GM23338 (cell line): Measurements from ENCODE around the gene SSBP2. TPM values are rescaled to one million over a fixed set of nuclear protein-coding genes. Genes with fewer than 3 reads are reported as not detected.

ENCODE experiments used
- ATAC-seq: fragments of 200-7000 bp; cut with Tn5 transposase; 3 replicates; pipeline ENCODE4 v1.9.1; 2020
- DNase-seq: peaks from one replicate; pipeline ENCODE4 v3.0.0-alpha.2; 2015; ENCODE audit warnings: low spot score
- H2AFZ ChIP-seq: fragments of 200-600 bp; sonication (generic); 2 replicates; pipeline ENCODE4 v1.8.0; 2016; ENCODE audit warnings: antibody characterized with exemption, mild to moderate bottlenecking, moderate library complexity
- H3F3A ChIP-seq: fragments of 200-600 bp; sonication (generic); replicated peaks from 2 replicates; pipeline ENCODE4 v1.8.0; 2017; ENCODE audit warnings: antibody characterized with exemption, mixed run types, low read depth
- H3K27ac ChIP-seq: fragments of 200-600 bp; sonication (generic); 2 replicates; pipeline ENCODE4 v1.6.1; 2016; ENCODE audit warnings: low read depth
- H3K27me3 ChIP-seq: fragments of 200-600 bp; sonication (generic); 2 replicates; pipeline ENCODE4 v1.8.0; 2016; ENCODE audit warnings: mild to moderate bottlenecking, mixed run types, moderate library complexity; ENCODE audit not compliant: insufficient read depth
- H3K36me3 ChIP-seq: fragments of 200-600 bp; sonication (generic); 2 replicates; pipeline ENCODE4 v1.8.0; 2016; ENCODE audit warnings: mild to moderate bottlenecking; ENCODE audit not compliant: insufficient read depth
- H3K4me1 ChIP-seq: fragments of 200-600 bp; sonication (generic); 2 replicates; pipeline ENCODE4 v1.8.0; 2016; ENCODE audit warnings: mild to moderate bottlenecking, moderate library complexity; ENCODE audit not compliant: insufficient read depth
- H3K4me2 ChIP-seq: fragments of 200-600 bp; sonication (generic); 2 replicates; pipeline ENCODE4 v1.7.1; 2017; ENCODE audit warnings: mixed run types
- H3K4me3 ChIP-seq: fragments of 200-600 bp; sonication (generic); 2 replicates; pipeline ENCODE4 v1.6.1; 2016; ENCODE audit warnings: mixed run types
- H3K79me2 ChIP-seq: fragments of 200-600 bp; sonication (generic); replicated peaks from 2 replicates; pipeline ENCODE4 v1.8.0; 2017; ENCODE audit warnings: mild to moderate bottlenecking; ENCODE audit not compliant: insufficient read depth
- H3K9me2 ChIP-seq: fragments of 200-600 bp; sonication (generic); 2 replicates; pipeline ENCODE4 v1.8.0; 2017; ENCODE audit not compliant: insufficient read depth
- H4K20me1 ChIP-seq: fragments of 200-600 bp; sonication (generic); replicated peaks from 2 replicates; pipeline ENCODE4 v1.8.0; 2017; ENCODE audit warnings: mild to moderate bottlenecking; ENCODE audit not compliant: insufficient read depth
- H3K27ac Mint-ChIP-seq: 2 replicates; pipeline ENCODE4 v1.8.0; 2020; ENCODE audit warnings: inconsistent platforms, mild to moderate bottlenecking, moderate library complexity, mixed read lengths
- H3K27me3 Mint-ChIP-seq: 3 replicates; pipeline ENCODE4 v1.8.0; 2022; ENCODE audit warnings: low read depth, mild to moderate bottlenecking, moderate library complexity, mixed read lengths, inconsistent platforms; ENCODE audit not compliant: insufficient read depth, poor library complexity
- H3K36me3 Mint-ChIP-seq: 3 replicates; pipeline ENCODE4 v1.8.0; 2021; ENCODE audit warnings: low read depth, mild to moderate bottlenecking, inconsistent platforms, moderate library complexity, mixed read lengths
- H3K4me1 Mint-ChIP-seq: 3 replicates; pipeline ENCODE4 v1.8.0; 2020; ENCODE audit warnings: mild to moderate bottlenecking, inconsistent platforms, mixed read lengths
- H3K4me3 Mint-ChIP-seq: 3 replicates; pipeline ENCODE4 v1.8.0; 2021; ENCODE audit warnings: moderate library complexity, mild to moderate bottlenecking, inconsistent platforms, mixed read lengths
- H3K9me3 Mint-ChIP-seq: 3 replicates; pipeline ENCODE4 v1.8.0; 2020; ENCODE audit warnings: moderate library complexity, mild to moderate bottlenecking, inconsistent platforms, mixed read lengths
- ETS1 ChIP-seq: IDR thresholded peaks from 2 replicates; pipeline ENCODE4 v1.6.1; 2016; ENCODE audit warnings: antibody characterized with exemption
- REST ChIP-seq: IDR thresholded peaks from one replicate; pipeline ENCODE4 v1.6.1; 2018; ENCODE audit warnings: antibody characterized with exemption; ENCODE audit not compliant: unreplicated experiment
- STAT1 ChIP-seq: IDR thresholded peaks from one replicate; pipeline ENCODE4 v1.6.1; 2016; ENCODE audit warnings: antibody characterized with exemption; ENCODE audit not compliant: unreplicated experiment
- ZNF114 ChIP-seq: fragments of 250-450 bp; sonication (Bioruptor Pico); IDR thresholded peaks from 2 replicates; pipeline ENCODE4 v1.5.0; 2020; ENCODE audit warnings: mild to moderate bottlenecking, moderate library complexity
- ZNF462 ChIP-seq: fragments of 250-450 bp; sonication (Bioruptor Pico); IDR thresholded peaks from 2 replicates; pipeline ENCODE4 v1.5.0; 2020; ENCODE audit warnings: mild to moderate bottlenecking, moderate library complexity
- polyA plus RNA-seq: library from polyadenylated mRNA; unstranded; fragments of >200 nt; fragmentation: Nextera tagmentation; extraction: Ambion mirVana; gene quantifications from 2 replicates; pipeline ENCODE4 v1.2.1, GENCODE V29; 2016
- total RNA-seq: library from RNA; depleted of rRNA; stranded (reverse); fragments of >200 nt; shearing (Covaris generic); gene quantifications from 2 replicates; pipeline ENCODE4 v1.2.3, GENCODE V29; 2014

SSBP2 gene
- total and polyA plus RNA-seq, 2 experiments from 2014 or later, result 21.5 to 24.7 TPM

GRCh38 chr5:81607693-81608092 lies 143.2 kb downstream of the SSBP2 start (continued):
- no peak for TF ChIP-seq ZNF462 (CRISPR knock-in tag)
- TF ChIP-seq ZNF114 (CRISPR knock-in tag), result no peak
- no peak for TF ChIP-seq ETS1
- TF ChIP-seq STAT1, result no peak

GRCh38 chr5:81606150-81606549 lies 144.7 kb downstream of the SSBP2 start:
- Histone ChIP-seq H3K36me3 (no peaks in the 10 kb centered on the region; the same call in 1 of the 2 replicates), H2AFZ (no peak overlapping the region), H3K4me1 (peaks cover 19% of the 10 kb centered on the region), H3K4me2 (peak overlapping the region; percentile 15), H3K27me3 (no peaks in the 10 kb centered on the region), H3K9me2 (0 out of 2 replicates have a peak, but pooled peaks cover 4% of the 10 kb centered on the region), H3K27ac (peak overlapping the region; percentile 15; the same call in 1 of the 2 replicates), H3K4me3 (no peak overlapping the region), H3F3A (no peaks in the 10 kb centered on the region), H3K79me2 (no peaks in the 10 kb centered on the region), H4K20me1 (no peaks in the 10 kb centered on the region)
- Mint-ChIP-seq H3K36me3 (peaks cover 32% of the 10 kb centered on the region), H3K27me3 (peaks cover 4% of the 10 kb centered on the region), H3K4me1 (peaks cover 25% of the 10 kb centered on the region), H3K27ac (no peak overlapping the region), H3K9me3 (peaks cover 24% of the 10 kb centered on the region), H3K4me3 (no peak overlapping the region)
- ATAC-seq (peak; percentile 97), DNase-seq (peak; percentile 61)
- TF ChIP-seq REST (no peak), ZNF114 (CRISPR knock-in tag) (peak; percentile 65; the same call in 1 of the 2 replicates)
